ENCODE data around the gene MXI1. TPM values are rescaled to one million over a fixed set of nuclear protein-coding genes. Genes with fewer than 3 reads are reported as not detected.

Gene MXI1
- 21.8 and 26.6 TPM in 2 replicates for polyA plus RNA-seq

DNA sequence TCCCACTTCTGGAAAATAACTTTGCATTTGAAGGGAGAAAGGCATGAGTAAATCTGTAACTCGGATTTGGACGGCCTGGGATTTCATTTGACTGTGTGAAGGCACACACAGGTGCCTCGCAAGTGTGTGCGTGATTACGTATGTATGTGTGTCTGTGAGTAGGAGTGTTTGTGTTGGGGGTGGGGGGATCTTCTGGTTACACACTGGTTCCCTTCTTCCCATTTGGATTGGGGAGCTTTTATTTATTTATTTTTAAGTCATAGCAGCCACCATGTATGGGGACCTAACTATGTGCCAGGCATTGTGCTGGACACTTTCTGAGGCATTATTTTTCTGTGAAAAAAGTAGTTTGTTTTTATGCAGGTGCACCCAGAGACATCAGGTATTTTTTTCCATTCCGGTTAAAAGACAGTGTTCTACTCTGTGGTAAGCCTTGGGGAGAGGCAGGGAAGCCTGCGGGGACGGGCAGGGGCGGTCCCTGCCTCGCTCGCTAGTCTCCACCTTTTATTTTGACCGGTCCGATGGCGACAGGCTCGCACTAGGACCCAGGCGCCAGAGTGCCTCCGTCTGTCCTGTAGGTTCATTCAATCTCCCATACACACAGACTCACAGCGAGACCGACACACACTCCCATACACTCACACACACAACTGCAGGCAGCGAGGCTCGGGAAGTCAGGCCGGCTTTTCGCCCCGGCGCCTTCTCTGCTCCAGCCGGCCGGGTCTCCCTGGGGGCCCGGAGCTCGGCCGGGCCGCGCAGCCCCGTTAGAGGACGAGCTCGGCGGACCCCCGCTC lies at the start of gene MXI1:
Gene MXI1 (plus strand): TSS at position 595 of the 794 bp plus-strand sequence. CDS start 204 bp downstream, outside the sequence.

DNA sequence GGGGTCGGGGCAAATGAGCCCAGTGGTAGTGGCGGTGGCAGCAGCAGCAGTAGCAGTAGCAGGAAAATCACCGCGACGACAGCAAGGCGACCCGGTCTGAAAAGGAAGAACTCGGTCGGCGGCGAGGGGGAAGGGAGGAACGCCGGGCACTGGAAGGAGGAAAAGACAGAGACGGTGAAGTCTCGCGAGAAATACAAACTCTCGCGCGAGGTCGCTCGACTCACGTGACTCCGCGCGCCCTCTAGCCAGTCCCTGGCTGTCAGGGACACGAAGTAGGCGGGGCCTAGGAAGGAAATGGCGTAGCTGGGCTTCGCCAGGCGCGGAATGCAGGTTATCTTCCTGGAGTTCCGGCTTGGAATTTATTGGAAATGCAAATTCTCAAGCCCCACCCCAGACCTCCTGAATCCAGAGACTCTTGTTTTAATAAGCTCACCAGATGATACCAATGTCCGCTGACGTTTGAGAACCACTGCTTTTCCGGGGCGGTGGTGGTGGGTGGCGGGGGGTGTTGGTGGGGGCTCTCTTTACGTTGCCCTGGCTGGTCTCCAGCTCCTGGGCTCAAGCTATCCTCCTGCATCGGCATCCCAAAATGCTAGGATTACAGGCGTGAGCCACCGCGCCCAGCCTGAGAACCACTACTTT lies 97.5 kb downstream of the MXI1 start, which contains the start of gene SMNDC1:
Gene SMNDC1 (minus strand): TSS at position 141 of the 642 bp plus-strand sequence. CDS start 1,333 bp downstream, outside the sequence.

Other genes with a start within 250 kb of the MXI1 start
- 86.2 and 102 TPM in 2 replicates for gene ADD3, start 199.6 kb upstream of the MXI1 start, polyA plus RNA-seq
- 11.4 and 12.6 TPM in 2 replicates for gene SMNDC1, start 97.3 kb downstream of the MXI1 start, polyA plus RNA-seq